GM21619 (cell line): ENCODE results near the gene B4GALT7.
"Not testable (repeated sequence)": the region's sequence is repeated elsewhere in the genome, so short reads cannot be mapped to it uniquely, and the experiment has no call there.

Experiments
- ATAC-seq: cut with Tn5 transposase; IDR thresholded peaks from one replicate; pipeline ENCODE4 v1.9.1; 2021; ENCODE audit not compliant: unreplicated experiment

B4GALT7 gene

DNA sequence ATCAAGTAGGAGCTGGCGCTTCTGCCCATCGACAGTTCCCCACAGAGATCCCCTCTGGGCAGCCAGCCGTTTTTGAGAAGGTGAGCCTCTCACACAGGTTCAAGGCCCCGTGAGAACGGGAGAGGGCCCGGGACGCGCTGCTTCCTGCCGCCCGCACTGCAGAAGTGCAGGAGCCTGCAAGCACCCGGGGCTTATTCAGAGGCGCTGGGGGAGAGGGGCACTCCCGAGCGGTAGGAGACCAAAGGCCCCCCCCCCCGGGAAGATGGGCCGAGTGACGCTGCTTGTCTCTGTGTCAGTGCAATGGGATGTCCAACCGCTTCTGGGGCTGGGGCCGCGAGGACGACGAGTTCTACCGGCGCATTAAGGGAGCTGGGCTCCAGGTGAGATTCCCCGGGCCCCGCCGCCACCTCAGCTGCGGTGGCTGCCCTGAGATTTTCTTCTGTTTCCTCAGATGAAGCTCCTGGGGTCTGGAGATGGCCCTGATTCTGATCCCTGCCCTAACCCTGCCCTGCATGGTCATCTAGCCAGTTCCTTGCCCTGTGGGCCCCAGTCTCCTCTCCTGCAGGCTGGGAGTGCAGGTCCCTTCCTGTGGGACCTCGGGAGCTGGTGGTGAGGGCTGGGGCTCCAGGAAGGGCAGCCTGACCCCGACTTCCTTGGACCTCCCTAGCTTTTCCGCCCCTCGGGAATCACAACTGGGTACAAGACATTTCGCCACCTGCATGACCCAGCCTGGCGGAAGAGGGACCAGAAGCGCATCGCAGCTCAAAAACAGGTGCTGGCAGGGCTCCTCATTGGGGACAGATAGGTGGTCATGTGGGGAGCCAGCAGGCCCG, 8.5 kb downstream of the B4GALT7 start:
- ATAC-seq: no peak

DNA sequence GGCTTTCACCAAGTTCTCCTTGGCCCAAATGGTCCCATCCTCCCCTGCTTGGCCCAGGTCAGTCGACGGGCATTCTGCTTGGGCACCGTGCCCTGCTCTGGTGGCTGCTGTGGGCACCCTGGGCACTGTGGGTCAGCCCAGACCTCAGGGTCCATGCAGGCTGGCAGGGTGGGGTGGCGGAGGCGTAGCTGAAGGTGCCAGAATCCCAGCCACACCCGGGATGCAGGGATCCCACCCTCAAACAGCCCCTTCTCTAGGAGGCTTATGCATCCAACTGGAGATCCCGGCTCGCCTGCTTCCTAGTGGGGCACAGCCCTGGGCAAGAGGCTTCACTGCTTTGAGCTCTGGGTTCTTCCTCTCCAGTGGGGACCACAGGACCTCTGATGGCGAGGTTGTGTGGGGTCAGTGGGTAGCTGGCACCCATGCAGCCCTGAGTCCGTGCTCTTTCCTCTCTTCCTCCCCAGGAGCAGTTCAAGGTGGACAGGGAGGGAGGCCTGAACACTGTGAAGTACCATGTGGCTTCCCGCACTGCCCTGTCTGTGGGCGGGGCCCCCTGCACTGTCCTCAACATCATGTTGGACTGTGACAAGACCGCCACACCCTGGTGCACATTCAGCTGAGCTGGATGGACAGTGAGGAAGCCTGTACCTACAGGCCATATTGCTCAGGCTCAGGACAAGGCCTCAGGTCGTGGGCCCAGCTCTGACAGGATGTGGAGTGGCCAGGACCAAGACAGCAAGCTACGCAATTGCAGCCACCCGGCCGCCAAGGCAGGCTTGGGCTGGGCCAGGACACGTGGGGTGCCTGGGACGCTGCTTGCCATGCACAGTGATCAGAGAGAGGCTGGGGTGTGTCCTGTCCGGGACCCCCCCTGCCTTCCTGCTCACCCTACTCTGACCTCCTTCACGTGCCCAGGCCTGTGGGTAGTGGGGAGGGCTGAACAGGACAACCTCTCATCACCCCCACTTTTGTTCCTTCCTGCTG, 9.4 kb downstream of the B4GALT7 start:
- ATAC-seq: no peak

DNA sequence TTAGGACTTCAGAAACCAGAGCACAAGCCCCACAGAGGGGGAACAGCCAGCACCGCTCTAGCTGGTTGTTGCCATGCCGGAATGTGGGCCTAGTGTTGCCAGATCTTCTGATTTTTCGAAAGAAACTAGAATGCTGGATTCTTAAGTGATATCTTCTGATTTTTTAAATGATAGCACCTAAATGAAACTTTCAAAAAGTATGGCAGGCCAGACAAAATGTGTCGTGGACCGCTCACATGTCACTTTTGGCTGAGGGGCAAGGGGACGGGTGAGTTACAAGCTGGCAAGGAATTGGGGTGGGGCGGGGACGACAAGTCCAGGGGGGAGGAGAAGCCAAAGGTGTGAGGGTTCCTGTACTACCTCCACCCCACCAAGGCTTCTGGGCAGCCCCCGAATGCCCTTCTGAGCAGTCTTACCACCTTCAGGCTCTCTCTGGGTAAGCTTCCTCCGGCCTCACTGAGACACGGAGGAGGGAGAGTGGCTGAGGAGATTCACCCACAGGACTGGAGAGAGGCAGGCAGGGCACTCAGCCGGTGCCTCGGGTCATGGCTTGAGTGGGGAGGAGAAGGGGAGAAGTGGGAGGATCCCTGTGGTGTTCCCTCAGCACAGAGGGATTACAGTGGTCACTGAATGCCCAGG, 10.3 kb downstream of the B4GALT7 start:
- ATAC-seq: no peak

- no peak for ATAC-seq
Observed at GRCh38 chr5:177610770-177611445, 11.0 kb downstream of the B4GALT7 start.

- no peak for ATAC-seq
Observed at GRCh38 chr5:177611446-177612214, 11.7 kb downstream of the B4GALT7 start.

DNA sequence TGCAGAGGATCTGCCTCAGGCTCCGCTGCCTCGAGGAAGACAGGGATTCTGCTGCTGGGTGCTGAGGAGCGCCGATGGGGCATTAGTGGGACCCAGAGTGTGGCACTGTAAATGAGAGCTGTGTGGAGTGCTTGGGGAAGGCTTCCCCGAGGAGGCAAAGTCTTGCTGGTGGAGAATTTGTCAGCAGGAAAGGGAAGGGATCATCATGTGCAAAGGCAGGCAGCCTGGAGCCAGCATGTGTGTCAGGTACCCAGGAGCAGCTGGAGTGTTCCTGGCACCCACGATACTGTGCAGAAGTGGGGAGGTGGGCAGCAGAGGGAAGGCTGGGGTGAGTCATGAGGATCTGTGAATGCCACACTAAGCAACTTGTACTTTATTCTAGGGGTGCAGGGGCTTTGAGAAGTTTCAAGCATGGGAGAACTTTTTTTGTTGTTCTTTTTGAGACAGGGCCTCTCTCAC, 12.3 kb downstream of the B4GALT7 start:
- no peak for ATAC-seq

- no peak for ATAC-seq
Observed at GRCh38 chr5:177620560-177620959, 20.6 kb downstream of the B4GALT7 start.

- not testable (repeated sequence) for ATAC-seq
Observed at GRCh38 chr5:177624172-177624571, 24.2 kb downstream of the B4GALT7 start.

GRCh38 chr5:177630186-177630585, 30.3 kb downstream of the B4GALT7 start:
- ATAC-seq: not testable (repeated sequence)

GRCh38 chr5:177634912-177635311, 35.0 kb downstream of the B4GALT7 start:
- not testable (repeated sequence) for ATAC-seq

GRCh38 chr5:177645462-177645861, 45.5 kb downstream of the B4GALT7 start:
- ATAC-seq: not testable (repeated sequence)

DNA sequence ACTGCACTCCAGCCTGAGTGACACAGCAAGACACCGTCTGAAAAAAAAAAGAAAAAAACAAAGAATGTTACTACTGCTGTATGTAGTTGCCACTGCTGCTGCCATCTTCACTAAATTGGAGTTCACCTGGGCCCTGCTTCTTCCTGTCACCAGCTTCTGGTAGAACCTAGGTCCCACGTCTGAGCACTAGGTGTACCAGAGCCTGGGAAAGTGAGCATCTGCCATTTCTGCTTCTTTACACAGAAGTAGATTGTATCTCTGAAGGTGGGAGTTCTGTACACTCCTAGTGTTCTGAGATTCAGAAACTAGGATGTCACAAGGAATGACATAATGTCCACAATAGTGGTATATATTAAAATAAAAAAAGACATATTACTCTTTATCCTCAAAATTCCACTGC, 51.3 kb downstream of the B4GALT7 start:
- not testable (repeated sequence) for ATAC-seq

DNA sequence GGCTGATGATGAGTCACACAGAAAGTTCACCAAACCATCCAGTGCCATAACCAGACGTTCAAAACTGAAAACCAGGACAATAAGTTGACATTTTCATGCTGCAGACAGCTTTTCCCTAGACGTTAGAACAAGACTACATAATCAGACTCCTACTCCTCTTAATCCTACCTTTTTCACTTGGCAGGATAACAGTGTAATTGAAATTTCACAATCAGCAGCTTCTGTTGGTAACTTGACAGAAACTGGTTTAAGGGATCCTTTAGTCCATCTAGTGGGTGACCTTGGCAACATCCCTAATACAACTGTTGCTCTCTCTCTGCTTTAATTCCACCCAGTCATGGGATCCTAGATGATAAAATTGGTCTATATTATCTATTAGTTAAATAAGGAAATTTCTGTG, 57.9 kb downstream of the B4GALT7 start:
- ATAC-seq: not testable (repeated sequence)

GRCh38 chr5:177658542-177658941, 58.6 kb downstream of the B4GALT7 start:
- not testable (repeated sequence) for ATAC-seq
